HG03066 (cell line): ENCODE data around the gene MAGEB3.

Experiments
- ATAC-seq: cut with Tn5 transposase; IDR thresholded peaks from one replicate; pipeline ENCODE4 v1.9.1; 2021; ENCODE audit warnings: low read depth; ENCODE audit not compliant: unreplicated experiment

Gene MAGEB3

DNA sequence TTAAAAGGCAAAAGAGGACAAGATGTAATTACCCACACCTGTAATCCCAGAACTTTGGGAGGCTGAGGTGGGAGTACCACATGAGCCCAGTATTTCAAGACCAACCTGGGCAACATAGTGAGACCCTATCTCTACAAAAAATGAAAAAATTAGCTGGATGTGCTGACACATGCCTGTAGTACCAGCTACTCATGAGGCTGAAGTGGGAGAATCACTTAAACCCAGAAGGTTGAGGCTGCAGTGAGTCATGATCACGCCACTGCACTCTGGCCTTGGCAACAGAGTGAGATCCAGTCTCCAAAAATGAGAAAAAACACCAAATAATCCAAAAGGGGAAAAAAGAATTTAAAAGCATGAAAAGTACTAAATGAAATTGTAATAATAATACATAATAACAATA is 47.9 kb downstream of the MAGEB3 start:
- no peak for ATAC-seq

DNA sequence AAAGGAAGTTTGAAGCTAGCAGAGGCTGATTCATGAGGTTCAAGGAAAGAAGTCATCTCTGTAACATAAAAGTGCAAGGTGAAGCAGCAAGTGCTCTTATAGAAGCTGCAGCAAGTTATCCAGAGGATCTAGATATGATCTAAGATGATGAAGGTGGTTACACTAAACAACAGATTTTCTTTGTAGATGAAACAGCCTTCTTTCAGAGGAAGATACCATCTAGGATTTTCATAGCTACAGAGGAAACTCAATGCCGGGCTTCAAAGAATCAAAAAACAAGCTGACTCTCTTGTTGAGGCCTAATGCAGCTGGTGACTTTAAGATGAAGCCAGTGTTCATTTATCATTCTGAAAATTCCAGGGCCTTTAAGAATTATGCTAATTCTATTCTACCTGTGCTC is 50.0 kb downstream of the MAGEB3 start:
- ATAC-seq: no peak

DNA sequence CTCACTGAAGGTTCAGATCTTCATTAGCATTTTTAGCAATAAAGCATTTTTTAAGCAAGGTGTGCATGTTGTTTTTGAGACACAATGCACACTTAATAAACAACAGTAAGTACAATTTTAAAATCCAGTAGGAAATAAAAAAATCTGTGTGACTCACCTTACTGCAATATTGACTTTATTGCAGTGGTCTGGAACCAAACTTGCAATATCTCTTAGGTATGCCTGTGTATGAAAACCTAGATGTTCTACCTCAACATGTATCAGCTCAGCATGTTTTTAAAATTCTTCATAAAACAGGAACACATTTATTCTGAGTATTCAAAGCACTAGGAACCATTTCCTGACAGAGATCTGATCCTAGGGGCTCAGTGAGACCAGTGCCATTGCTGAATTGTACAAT is 52.1 kb downstream of the MAGEB3 start:
- no peak for ATAC-seq

DNA sequence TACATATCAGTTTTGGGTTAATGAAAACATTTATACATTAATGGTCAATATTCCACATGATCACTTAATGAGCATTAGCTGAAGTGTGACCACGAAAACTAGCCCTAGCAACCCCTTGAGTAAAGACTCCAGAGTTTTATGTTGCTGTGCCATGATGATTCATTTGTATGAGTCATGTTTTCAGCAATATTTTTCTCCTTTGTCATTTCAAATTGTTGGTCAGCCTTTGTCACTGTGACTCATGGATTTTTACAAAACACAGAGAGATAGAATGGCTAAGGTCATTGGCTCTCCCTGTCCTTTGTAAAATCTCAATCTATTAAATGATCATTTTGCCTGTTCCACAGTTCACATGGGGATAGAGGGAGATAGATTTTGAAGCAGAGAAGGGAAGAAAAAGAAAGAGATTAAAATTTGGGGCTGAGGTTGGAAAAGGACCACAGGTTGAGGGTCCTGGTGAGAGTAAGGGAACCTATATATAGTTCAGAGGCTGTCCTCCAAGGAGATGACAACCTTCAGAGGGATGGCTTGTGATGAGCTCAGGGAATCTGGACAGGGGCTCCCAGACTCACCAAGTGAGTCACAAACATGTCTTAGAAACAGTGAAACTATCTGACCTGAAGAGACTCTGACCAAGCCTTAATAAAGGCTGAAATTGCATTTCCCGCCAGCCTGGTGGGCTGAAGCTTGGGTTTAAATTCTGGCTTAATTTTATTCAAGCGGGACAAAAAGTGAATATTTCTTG is 53.2 kb downstream of the MAGEB3 start:
- no peak for ATAC-seq
